HG02840 (cell line): ENCODE measurements around the gene MINAR2.

Experiments
- ATAC-seq: cut with Tn5 transposase; IDR thresholded peaks from one replicate; pipeline ENCODE4 v1.9.1; 2021; ENCODE audit warnings: mild to moderate bottlenecking, moderate library complexity, moderate number of reproducible peaks; ENCODE audit not compliant: unreplicated experiment, low FRiP score

Gene MINAR2, protein sequence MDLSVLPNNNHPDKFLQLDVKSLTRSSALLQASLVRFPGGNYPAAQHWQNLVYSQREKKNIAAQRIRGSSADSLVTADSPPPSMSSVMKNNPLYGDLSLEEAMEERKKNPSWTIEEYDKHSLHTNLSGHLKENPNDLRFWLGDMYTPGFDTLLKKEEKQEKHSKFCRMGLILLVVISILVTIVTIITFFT

GRCh38 chr5:129747572-129748407, at the start of gene MINAR2:
Gene MINAR2 (plus strand): TSS chr5:129748094. CDS start chr5:129748191, 97 bp downstream.
- ATAC-seq: no peak

DNA sequence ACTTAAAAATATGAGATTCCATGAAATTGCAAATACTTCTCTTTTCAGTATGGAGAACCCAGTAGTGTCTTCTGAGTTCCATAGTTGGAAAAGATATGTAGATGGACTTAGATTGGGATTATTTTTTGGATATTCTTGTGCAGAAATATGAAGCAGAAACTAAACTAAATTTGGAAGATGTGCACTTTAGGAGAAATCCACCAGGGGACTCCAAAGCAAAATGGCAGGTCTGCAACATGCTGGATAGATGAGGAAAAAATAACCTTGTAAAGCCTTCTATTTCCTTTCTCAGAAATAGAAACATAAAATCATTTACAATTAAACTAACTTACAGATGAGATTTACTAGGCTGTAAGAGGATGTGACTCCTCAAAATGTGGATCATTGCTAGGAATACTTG, 49.2 kb upstream of the MINAR2 start:
- ATAC-seq: no peak

- ATAC-seq: no peak
These were observed 31.7 kb upstream of the MINAR2 start for GRCh38 chr5:129716235-129716634.

- no peak for ATAC-seq
These were observed 31.2 kb upstream of the MINAR2 start for GRCh38 chr5:129716651-129717050.

DNA sequence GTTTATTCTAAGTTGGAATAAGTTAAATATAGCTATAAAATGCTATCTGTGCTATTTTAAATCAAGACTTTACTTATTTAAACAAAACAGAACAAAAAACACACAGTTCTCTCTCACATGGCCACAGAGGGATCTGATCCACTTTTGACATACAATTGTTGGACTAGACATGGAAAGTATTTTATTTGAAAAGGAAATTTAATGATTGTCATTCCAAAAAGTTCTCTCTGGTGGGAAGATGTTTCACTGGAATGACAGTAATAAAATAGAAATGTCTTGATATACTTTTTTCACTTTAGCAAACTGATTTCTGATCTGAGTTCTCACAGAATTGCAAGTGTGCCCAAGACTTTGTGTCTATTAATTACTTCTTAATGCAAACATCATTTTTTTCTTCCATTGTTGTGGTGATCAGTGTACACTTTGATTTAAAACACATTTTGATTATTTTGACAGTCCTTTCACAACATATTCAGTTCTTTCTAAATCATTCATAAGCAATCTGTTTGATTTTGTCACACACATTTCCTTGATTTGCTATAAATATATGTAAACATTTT, 30.1 kb upstream of the MINAR2 start:
- ATAC-seq: no peak

DNA sequence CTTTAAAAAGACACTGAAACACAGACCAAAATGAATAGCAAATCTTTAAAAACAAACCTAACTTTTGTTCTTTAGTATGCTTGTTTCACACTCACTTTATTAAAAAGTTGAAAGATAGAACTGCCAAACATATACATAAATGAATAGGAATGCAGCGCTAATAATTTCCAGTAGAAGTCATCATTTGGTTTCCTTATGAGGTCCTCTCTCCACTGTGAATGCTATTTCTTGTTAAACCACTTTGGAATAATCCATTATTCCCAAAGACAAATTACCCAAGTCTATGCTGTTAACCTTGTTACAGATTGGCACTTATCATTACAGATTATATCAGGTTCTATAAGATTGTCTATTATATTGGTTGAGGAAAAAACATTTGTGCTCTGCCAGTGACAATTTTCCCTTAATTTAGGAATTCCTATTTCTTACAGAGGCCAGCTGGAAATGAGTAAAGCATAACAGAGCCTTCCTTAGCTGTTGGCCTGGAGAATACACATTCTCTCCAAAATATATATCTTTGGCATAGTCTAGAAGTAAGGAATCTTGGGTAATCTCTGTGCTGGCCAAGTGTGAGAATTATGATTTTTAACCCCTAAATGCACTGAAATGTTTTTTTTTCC, 29.3 kb upstream of the MINAR2 start:
- ATAC-seq: no peak

- ATAC-seq: no peak
These were observed 23.7 kb upstream of the MINAR2 start for GRCh38 chr5:129724222-129724621.

- ATAC-seq: no peak
These were observed 23.2 kb upstream of the MINAR2 start for GRCh38 chr5:129724647-129725046.

DNA sequence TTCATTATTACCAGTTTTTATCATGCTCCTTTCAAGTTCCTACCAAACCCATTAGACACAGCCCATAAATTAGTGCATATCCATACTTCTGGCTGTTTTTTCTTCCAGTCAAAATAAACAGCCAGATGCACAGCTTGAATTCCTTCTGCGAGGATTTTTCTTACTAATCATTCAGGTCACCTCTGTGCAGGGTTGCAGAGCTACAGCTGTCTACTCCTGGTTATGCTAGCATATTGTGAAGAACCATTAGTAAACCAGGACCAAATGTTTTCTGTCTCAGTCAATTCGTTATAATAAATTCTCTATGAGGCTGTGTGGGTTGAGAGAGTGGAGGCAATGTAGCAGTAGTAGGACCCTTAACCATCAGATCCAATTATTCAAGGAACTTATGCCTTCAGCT, 8.1 kb upstream of the MINAR2 start:
- no peak for ATAC-seq

- ATAC-seq: no peak
These were observed 4.2 kb upstream of the MINAR2 start for GRCh38 chr5:129743541-129744187.

DNA sequence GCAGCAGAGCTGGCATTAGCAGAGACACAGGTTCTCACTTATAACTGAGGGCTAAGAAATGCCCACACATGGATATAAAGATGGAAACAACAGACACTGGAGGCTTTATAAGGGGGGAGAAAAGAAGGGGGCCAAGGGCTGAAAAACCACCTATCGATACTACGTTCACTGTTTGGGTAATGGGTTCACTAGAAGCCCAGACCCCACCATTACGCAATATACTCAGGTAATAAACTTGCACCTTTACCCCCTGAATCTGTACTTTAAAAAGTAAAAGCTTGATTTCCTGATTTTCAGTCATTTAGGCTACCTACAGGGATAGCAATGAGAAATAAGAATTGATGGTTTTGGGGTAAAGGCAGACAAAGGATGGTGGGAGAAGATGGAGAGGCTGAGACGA, 1.9 kb upstream of the MINAR2 start:
- no peak for ATAC-seq

- ATAC-seq: no peak
These were observed 1.0 kb upstream of the MINAR2 start for GRCh38 chr5:129746876-129747275.

GRCh38 chr5:129748913-129749880, 1.3 kb downstream of the MINAR2 start:
- no peak for ATAC-seq

DNA sequence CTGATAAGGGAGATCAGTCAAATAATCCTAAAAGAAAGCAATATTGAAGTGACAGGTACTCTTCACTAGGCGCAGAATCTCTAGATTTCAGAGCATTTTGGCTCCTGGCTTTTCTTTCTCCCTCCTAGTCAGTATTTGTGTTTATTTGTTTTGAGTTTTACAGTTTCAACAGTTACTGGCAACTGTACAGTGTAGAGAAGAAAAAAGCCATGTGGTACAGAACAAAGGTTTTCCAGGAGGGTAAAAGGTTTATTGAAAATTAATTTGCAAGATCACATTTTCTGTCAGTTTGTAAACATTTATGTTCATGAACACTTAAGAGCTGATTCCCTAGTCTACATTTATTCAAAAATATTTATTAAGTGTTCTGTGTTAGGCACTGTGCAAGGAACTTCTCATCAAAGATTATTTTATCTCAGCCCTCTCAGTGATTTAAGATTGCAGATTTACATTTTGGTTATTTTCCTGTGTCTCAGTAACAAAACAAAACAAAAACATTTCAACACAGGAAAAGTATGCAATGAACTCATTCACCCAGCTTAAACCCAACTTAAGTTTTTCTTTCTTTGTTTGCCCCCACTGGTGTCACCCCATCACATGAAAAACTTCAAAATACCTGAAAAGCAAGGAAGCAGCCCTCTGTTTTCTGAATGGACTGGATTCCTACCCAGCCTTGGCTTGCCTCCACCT, 12.9 kb downstream of the MINAR2 start:
- ATAC-seq: no peak

- ATAC-seq: no peak
These were observed 15.8 kb downstream of the MINAR2 start for GRCh38 chr5:129763651-129764050.

GRCh38 chr5:129766798-129767197, 18.9 kb downstream of the MINAR2 start:
- no peak for ATAC-seq

DNA sequence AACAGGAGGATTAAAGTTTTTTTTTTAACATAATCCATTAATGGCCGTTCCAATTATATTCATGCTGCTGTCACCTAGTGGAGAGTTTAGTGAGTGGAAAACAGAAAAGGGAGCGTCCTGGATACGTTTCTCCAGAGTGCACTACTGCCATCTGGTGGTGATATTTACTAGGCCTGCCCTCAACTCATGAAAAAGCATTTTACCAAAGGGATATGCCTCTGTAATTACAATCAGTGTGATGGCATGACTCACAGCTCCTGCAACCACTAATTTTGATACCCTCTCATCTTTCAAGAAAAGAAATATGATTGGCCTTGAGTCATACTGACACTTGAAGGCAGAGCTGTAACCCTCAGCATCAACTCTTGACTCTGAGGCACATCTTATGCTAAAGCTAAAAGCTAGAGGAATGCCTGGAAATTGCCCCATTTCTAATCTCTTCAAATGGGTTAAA, 20.1 kb downstream of the MINAR2 start:
- peak; percentile 81 for ATAC-seq

DNA sequence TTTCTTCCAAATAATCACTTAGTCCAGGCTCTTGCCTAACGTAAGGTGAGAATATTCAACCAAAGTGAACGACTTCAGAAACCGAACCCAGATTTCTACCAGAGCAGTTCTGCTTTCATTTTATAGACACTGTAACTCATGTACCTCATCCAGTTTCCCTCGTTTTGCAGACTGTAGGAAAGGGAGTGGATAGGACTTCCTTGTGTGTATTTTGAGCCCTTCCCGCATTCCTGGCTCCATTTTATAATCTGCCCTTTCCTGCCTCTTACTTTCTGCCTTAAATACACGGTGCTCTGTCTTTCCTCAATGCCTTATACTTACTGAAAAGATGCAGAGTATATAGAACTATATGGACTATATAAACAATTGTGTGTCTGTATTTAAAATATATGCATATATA, 20.8 kb downstream of the MINAR2 start:
- ATAC-seq: no peak
